Upper lobe of left lung (tissue), 4 donors: ENCODE results near the gene ZNF81.

Experiments used
- EP300 ChIP-seq, 4 donors: sonication (generic); formaldehyde crosslinking; IDR thresholded peaks; one replicate each; pipeline ENCODE4 v1.5.1; 2017; ENCODE audit warnings: antibody characterized with exemption in 4 of 4, control low read depth in 2 of 4
- POLR2A ChIP-seq, 4 donors: fragments of 450-650 bp; IDR thresholded peaks; one replicate each; pipeline ENCODE4 v1.5.1; 2016 to 2017; ENCODE audit warnings: antibody characterized with exemption in 4 of 4, mild to moderate bottlenecking in 2 of 4
- POLR2AphosphoS5 ChIP-seq, 2 donors: sonication (generic); formaldehyde crosslinking; IDR thresholded peaks; one replicate each; pipeline ENCODE4 v1.5.1; 2017; ENCODE audit warnings: antibody characterized with exemption in 2 of 2
- TF ChIP-seq, protein P1 (sequence below), 6 experiments: fragments of 450-650 bp in 4 of 6; fragments of 200-600 bp in 2 of 6; sonication (generic) in 2 of 6; IDR thresholded peaks; one replicate each; pipeline ENCODE4 v1.5.1; 2016 to 2019; ENCODE audit warnings: antibody characterized with exemption in 6 of 6

DNA sequence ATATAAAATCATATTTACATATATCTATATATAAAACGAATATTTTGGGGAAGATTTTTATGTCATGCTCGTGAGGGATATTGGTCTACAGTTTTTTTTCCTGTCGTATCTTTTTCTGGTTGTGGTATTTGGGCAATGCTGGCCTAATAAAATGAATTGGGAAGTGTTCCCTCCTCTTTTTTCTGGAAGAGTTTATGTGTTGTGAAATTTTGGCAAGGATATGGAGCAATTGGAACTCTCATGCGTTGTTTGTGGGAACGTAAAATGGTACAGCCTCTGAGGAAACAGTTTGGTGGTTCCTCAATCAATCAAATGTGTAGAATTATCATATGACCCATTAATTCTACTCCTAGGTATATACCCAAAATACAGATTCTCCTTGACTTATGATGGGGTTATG, 97.2 kb downstream of the ZNF81 start:
- TF ChIP-seq, protein P1, sequence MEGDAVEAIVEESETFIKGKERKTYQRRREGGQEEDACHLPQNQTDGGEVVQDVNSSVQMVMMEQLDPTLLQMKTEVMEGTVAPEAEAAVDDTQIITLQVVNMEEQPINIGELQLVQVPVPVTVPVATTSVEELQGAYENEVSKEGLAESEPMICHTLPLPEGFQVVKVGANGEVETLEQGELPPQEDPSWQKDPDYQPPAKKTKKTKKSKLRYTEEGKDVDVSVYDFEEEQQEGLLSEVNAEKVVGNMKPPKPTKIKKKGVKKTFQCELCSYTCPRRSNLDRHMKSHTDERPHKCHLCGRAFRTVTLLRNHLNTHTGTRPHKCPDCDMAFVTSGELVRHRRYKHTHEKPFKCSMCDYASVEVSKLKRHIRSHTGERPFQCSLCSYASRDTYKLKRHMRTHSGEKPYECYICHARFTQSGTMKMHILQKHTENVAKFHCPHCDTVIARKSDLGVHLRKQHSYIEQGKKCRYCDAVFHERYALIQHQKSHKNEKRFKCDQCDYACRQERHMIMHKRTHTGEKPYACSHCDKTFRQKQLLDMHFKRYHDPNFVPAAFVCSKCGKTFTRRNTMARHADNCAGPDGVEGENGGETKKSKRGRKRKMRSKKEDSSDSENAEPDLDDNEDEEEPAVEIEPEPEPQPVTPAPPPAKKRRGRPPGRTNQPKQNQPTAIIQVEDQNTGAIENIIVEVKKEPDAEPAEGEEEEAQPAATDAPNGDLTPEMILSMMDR (IDR thresholded peaks at IDR 0.05), result no peak
- TF ChIP-seq POLR2A (IDR thresholded peaks at IDR 0.05) (no peak), POLR2AphosphoS5 (IDR thresholded peaks at IDR 0.05) (no peak), EP300 (IDR thresholded peaks at IDR 0.05) (no peak)
